RWPE2 (cell line): Measurements from ENCODE around the gene PPP1R3G.

Source experiments
- ATAC-seq: fragments of 200-7000 bp; cut with Tn5 transposase; 3 replicates; pipeline ENCODE4 v1.9.1; 2021; ENCODE audit warnings: low read depth
- DNase-seq: peaks from one replicate; pipeline ENCODE4 v3.0.0-alpha.2; 2020; ENCODE audit warnings: low spot score
- H3K27ac ChIP-seq: fragments of 450-650 bp; 2 replicates; pipeline ENCODE4 v1.5.1; 2017; ENCODE audit warnings: mild to moderate bottlenecking; ENCODE audit not compliant: poor library complexity, severe bottlenecking
- H3K27me3 ChIP-seq: fragments of 250-450 bp; sonication (Bioruptor Pico); 2 replicates; pipeline ENCODE4 v1.5.1; 2021; ENCODE audit warnings: mild to moderate bottlenecking, moderate library complexity; ENCODE audit not compliant: insufficient read depth, poor library complexity, severe bottlenecking
- H3K36me3 ChIP-seq: fragments of 250-450 bp; sonication (Bioruptor Pico); 2 replicates; pipeline ENCODE4 v1.5.1; 2020; ENCODE audit warnings: low read depth, mild to moderate bottlenecking, moderate library complexity
- H3K4me1 ChIP-seq: fragments of 250-450 bp; sonication (Bioruptor Pico); 2 replicates; pipeline ENCODE4 v1.5.1; 2021; ENCODE audit warnings: mild to moderate bottlenecking, moderate library complexity; ENCODE audit not compliant: insufficient read depth, poor library complexity, severe bottlenecking
- H3K4me3 ChIP-seq: fragments of 250-450 bp; sonication (Bioruptor Pico); 2 replicates; pipeline ENCODE4 v1.5.1; 2021; ENCODE audit warnings: mild to moderate bottlenecking, moderate library complexity; ENCODE audit not compliant: severe bottlenecking
- H3K9me3 ChIP-seq: fragments of 250-450 bp; sonication (Bioruptor Pico); 2 replicates; pipeline ENCODE4 v1.5.1; 2021; ENCODE audit warnings: mild to moderate bottlenecking, moderate library complexity; ENCODE audit not compliant: severe bottlenecking
- CTCF ChIP-seq: fragments of 450-650 bp; IDR thresholded peaks from one replicate; pipeline ENCODE4 v1.5.1; 2017; ENCODE audit warnings: mild to moderate bottlenecking, moderate library complexity; ENCODE audit not compliant: poor library complexity, severe bottlenecking

The PPP1R3G gene

GRCh38 chr6:5067305-5067704 lies 17.8 kb upstream of the PPP1R3G start:
- Histone ChIP-seq H3K36me3 (no peaks in the 10 kb centered on the region), H3K9me3 (no peaks in the 10 kb centered on the region), H3K4me3 (no peak overlapping the region), H3K27ac (no peak overlapping the region), H3K4me1 (no peaks in the 10 kb centered on the region), H3K27me3 (no peaks in the 10 kb centered on the region)
- DNase-seq (no peak), ATAC-seq (no peak)
- no peak for TF ChIP-seq CTCF

GRCh38 chr6:5068153-5068751 lies 16.9 kb upstream of the PPP1R3G start:
- Histone ChIP-seq H3K4me3 (no peak overlapping the region), H3K36me3 (no peaks in the 10 kb centered on the region), H3K27ac (no peak overlapping the region), H3K27me3 (no peaks in the 10 kb centered on the region), H3K4me1 (no peaks in the 10 kb centered on the region), H3K9me3 (no peaks in the 10 kb centered on the region)
- no peak for TF ChIP-seq CTCF
- DNase-seq, result no peak
- ATAC-seq, result no peak

- Histone ChIP-seq H3K4me3 (no peak overlapping the region), H3K36me3 (no peaks in the 10 kb centered on the region), H3K9me3 (no peaks in the 10 kb centered on the region), H3K4me1 (no peaks in the 10 kb centered on the region), H3K27me3 (no peaks in the 10 kb centered on the region), H3K27ac (no peak overlapping the region)
- ATAC-seq (no peak), DNase-seq (no peak)
- TF ChIP-seq CTCF, result no peak
Measured at GRCh38 chr6:5071216-5071615, 13.9 kb upstream of the PPP1R3G start.

GRCh38 chr6:5072440-5072839 lies 12.7 kb upstream of the PPP1R3G start:
- DNase-seq (no peak), ATAC-seq (no peak)
- no peak overlapping the region for H3K27ac ChIP-seq
- no peaks in the 10 kb centered on the region for H3K27me3 ChIP-seq
- H3K4me1 ChIP-seq, result no peaks in the 10 kb centered on the region
- no peak for TF ChIP-seq CTCF
- H3K36me3 ChIP-seq, result no peaks in the 10 kb centered on the region
- H3K4me3 ChIP-seq, result no peak overlapping the region
- H3K9me3 ChIP-seq, result no peaks in the 10 kb centered on the region

- Histone ChIP-seq H3K9me3 (no peaks in the 10 kb centered on the region), H3K4me1 (no peaks in the 10 kb centered on the region), H3K36me3 (no peaks in the 10 kb centered on the region), H3K27me3 (no peaks in the 10 kb centered on the region), H3K27ac (no peak overlapping the region), H3K4me3 (no peak overlapping the region)
- no peak for DNase-seq
- no peak for TF ChIP-seq CTCF
- no peak for ATAC-seq
Measured at GRCh38 chr6:5073992-5074391, 11.1 kb upstream of the PPP1R3G start.
